Activated CD8-positive, alpha-beta memory T cell treated with anti-CD3 and anti-CD28 coated beads, Interleukin-2, amount 10 ng/mL, durations not matched to agents 7 days and 5 days (primary cell): ENCODE results near the gene C8B. TPM values are rescaled to one million over a fixed set of nuclear protein-coding genes. Genes with fewer than 3 reads are reported as not detected.

Experiments
- ATAC-seq: fragments of 150-1000 bp; cut with Tn5 transposase; one replicate; pipeline ENCODE4 v1.10.0; 2021; ENCODE audit warnings: moderate library complexity
- CTCF ChIA-PET: fragments of 350-600 bp; sonication (Branson Sonifier 250); formaldehyde crosslinking; loops from one replicate; lab custom pipeline; 2021; ENCODE audit warnings: antibody characterized with exemption; lab: Charles Lee
- DNase-seq: peaks from one replicate; pipeline ENCODE4 v3.0.0-alpha.2; 2020
- H3K27ac Mint-ChIP-seq: one replicate; pipeline ENCODE4 v1.8.0; 2021; ENCODE audit warnings: mild to moderate bottlenecking, mixed read lengths
- H3K27me3 Mint-ChIP-seq: one replicate; pipeline ENCODE4 v1.8.0; 2021; ENCODE audit warnings: mixed read lengths
- H3K36me3 Mint-ChIP-seq: one replicate; pipeline ENCODE4 v1.8.0; 2021; ENCODE audit warnings: mild to moderate bottlenecking, mixed read lengths
- H3K4me1 Mint-ChIP-seq: one replicate; pipeline ENCODE4 v1.8.0; 2021; ENCODE audit warnings: mixed read lengths
- H3K4me3 Mint-ChIP-seq: one replicate; pipeline ENCODE4 v1.8.0; 2021; ENCODE audit warnings: mild to moderate bottlenecking, moderate library complexity, mixed read lengths
- H3K9me3 Mint-ChIP-seq: one replicate; pipeline ENCODE4 v1.8.0; 2022; ENCODE audit warnings: low read depth, mixed read lengths
- total RNA-seq, 2 experiments: library from RNA; stranded (reverse); gene quantifications; one replicate each; pipeline ENCODE4 v1.2.3, GENCODE V29; 2021

Gene C8B
- total RNA-seq, 2 experiments from 2014 or later: not detected

- ATAC-seq (no peak), DNase-seq (no peak)
- Mint-ChIP-seq H3K9me3 (no peaks in the 10 kb centered on the region), H3K36me3 (no peaks in the 10 kb centered on the region), H3K27me3 (no peaks in the 10 kb centered on the region), H3K27ac (no peak overlapping the region), H3K4me3 (no peak overlapping the region), H3K4me1 (no peaks in the 10 kb centered on the region)
- CTCF ChIA-PET: no interaction called here
Measured at GRCh38 chr1:56985857-56986256, 20.0 kb upstream of the C8B start.

GRCh38 chr1:56983484-56983883 lies 17.7 kb upstream of the C8B start:
- no peak for DNase-seq
- Mint-ChIP-seq H3K27ac (no peak overlapping the region), H3K4me3 (no peak overlapping the region), H3K4me1 (no peaks in the 10 kb centered on the region), H3K27me3 (no peaks in the 10 kb centered on the region), H3K9me3 (no peaks in the 10 kb centered on the region), H3K36me3 (no peaks in the 10 kb centered on the region)
- CTCF ChIA-PET: no interaction called here
- ATAC-seq: no peak

DNA sequence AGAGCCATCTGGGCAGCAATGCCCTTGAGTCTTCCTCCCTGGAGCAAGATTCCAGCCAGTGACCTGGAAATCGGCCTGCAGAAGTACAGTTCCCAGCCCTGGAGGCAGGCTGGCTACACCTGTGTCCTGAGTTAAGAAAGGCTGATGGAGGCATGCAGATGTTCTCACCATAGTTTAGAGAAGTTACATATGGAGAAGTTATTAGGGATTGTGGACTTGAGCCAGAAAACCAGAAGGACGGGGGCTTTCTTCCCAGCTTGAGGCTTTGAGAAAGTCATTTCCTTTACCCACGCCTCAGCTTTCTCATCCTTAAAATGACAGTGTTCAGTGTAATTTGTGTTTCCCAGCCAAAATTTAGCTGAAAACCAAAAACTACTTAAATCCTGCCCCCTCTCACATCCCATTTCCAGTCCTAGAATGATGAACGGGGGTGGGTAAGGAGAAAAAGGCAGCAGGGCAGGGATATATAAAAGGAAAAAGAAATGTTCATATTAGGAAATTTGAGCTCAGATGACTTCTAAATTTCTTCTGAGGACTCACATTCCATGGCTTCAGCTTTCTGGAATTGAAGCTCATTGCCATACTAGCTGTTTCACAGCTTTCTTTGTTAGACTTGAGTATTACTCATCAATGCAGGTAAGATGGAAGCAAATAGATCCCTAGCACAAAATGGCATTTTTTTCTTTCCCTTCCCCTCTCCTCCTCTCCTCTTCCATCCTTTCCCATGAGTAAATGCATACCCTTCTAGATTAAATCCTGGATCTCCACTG lies 14.4 kb upstream of the C8B start:
- Mint-ChIP-seq H3K4me3 (no peak overlapping the region), H3K9me3 (no peaks in the 10 kb centered on the region), H3K4me1 (no peaks in the 10 kb centered on the region), H3K27ac (no peak overlapping the region), H3K27me3 (no peaks in the 10 kb centered on the region), H3K36me3 (no peaks in the 10 kb centered on the region)
- no peak for ATAC-seq
- DNase-seq: no peak
- CTCF ChIA-PET: no interaction called here

- no peaks in the 10 kb centered on the region for H3K4me1 Mint-ChIP-seq
- H3K4me3 Mint-ChIP-seq: no peak overlapping the region
- no peaks in the 10 kb centered on the region for H3K27me3 Mint-ChIP-seq
- H3K27ac Mint-ChIP-seq: no peak overlapping the region
- H3K9me3 Mint-ChIP-seq: no peaks in the 10 kb centered on the region
- CTCF ChIA-PET: interaction anchor here (0.6 kb wide), 1 partner anchor 516 kb away, joined by 3 read pairs; no protein-coding TSS in a partner anchor
- H3K36me3 Mint-ChIP-seq: no peaks in the 10 kb centered on the region
- DNase-seq (no peak), ATAC-seq (no peak)
Measured at GRCh38 chr1:56978819-56979218, 13.0 kb upstream of the C8B start.

GRCh38 chr1:56977910-56978309 lies 12.1 kb upstream of the C8B start:
- ATAC-seq (no peak), DNase-seq (no peak)
- no peaks in the 10 kb centered on the region for H3K27me3 Mint-ChIP-seq
- no peaks in the 10 kb centered on the region for H3K4me1 Mint-ChIP-seq
- no peak overlapping the region for H3K27ac Mint-ChIP-seq
- CTCF ChIA-PET: no interaction called here
- H3K36me3 Mint-ChIP-seq: no peaks in the 10 kb centered on the region
- no peak overlapping the region for H3K4me3 Mint-ChIP-seq
- H3K9me3 Mint-ChIP-seq: no peaks in the 10 kb centered on the region

GRCh38 chr1:56975446-56975845 lies 9.6 kb upstream of the C8B start:
- no peaks in the 10 kb centered on the region for H3K36me3 Mint-ChIP-seq
- no peaks in the 10 kb centered on the region for H3K9me3 Mint-ChIP-seq
- ATAC-seq: no peak
- no peaks in the 10 kb centered on the region for H3K4me1 Mint-ChIP-seq
- no peak overlapping the region for H3K27ac Mint-ChIP-seq
- H3K27me3 Mint-ChIP-seq: no peaks in the 10 kb centered on the region
- no peak overlapping the region for H3K4me3 Mint-ChIP-seq
- CTCF ChIA-PET: no interaction called here
- DNase-seq: no peak

GRCh38 chr1:56973923-56974742 lies 8.3 kb upstream of the C8B start:
- H3K27me3 Mint-ChIP-seq: no peaks in the 10 kb centered on the region
- CTCF ChIA-PET: no interaction called here
- no peak overlapping the region for H3K4me3 Mint-ChIP-seq
- H3K36me3 Mint-ChIP-seq: no peaks in the 10 kb centered on the region
- H3K9me3 Mint-ChIP-seq: peaks cover 2% of the 10 kb centered on the region
- no peak for DNase-seq
- H3K4me1 Mint-ChIP-seq: no peaks in the 10 kb centered on the region
- H3K27ac Mint-ChIP-seq: no peak overlapping the region
- no peak for ATAC-seq

- peaks cover 4% of the 10 kb centered on the region for H3K9me3 Mint-ChIP-seq
- no peaks in the 10 kb centered on the region for H3K36me3 Mint-ChIP-seq
- ATAC-seq: no peak
- H3K27me3 Mint-ChIP-seq: no peaks in the 10 kb centered on the region
- no peak for DNase-seq
- H3K27ac Mint-ChIP-seq: no peak overlapping the region
- CTCF ChIA-PET: no interaction called here
- H3K4me3 Mint-ChIP-seq: no peak overlapping the region
- H3K4me1 Mint-ChIP-seq: no peaks in the 10 kb centered on the region
Measured at GRCh38 chr1:56972976-56973375, 7.2 kb upstream of the C8B start.

GRCh38 chr1:56970280-56970679 lies 4.5 kb upstream of the C8B start:
- Mint-ChIP-seq H3K9me3 (peaks cover 4% of the 10 kb centered on the region), H3K27me3 (no peaks in the 10 kb centered on the region), H3K4me1 (no peaks in the 10 kb centered on the region), H3K27ac (no peak overlapping the region), H3K36me3 (no peaks in the 10 kb centered on the region), H3K4me3 (no peak overlapping the region)
- ATAC-seq (no peak), DNase-seq (no peak)
- CTCF ChIA-PET: no interaction called here

DNA sequence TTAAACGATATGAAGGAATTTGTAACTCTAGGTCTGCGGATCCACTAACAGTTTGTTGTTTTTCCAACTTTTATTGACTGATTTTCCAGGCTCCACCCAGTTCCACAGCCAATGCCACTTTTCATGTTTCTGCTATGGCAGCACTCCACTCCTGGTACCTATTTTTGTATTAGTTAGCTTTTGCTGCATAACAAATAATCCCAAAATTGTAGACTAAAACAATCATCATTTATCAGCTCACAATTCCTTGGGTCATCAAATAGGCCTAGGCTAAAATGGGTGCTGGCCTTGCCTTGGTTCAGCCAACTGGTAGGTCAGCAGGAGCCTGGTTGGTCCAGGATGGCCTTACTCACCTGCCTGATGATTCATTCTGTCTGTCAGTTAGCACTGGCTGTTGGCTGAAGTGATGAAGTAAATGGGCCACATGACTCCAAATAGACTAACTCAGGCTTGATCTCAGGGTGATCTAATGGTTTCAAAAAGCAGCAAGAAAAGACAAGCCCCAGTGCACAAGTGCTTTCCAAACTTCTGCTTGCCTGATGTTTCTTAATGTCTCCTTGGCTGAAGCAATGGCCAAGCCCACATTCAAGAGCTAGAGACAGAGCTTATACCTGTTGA lies 3.2 kb upstream of the C8B start:
- peaks cover 4% of the 10 kb centered on the region for H3K9me3 Mint-ChIP-seq
- CTCF ChIA-PET: no interaction called here
- H3K4me3 Mint-ChIP-seq: no peak overlapping the region
- H3K36me3 Mint-ChIP-seq: no peaks in the 10 kb centered on the region
- H3K4me1 Mint-ChIP-seq: no peaks in the 10 kb centered on the region
- H3K27ac Mint-ChIP-seq: no peak overlapping the region
- H3K27me3 Mint-ChIP-seq: no peaks in the 10 kb centered on the region
- no peak for DNase-seq
- ATAC-seq: no peak

DNA sequence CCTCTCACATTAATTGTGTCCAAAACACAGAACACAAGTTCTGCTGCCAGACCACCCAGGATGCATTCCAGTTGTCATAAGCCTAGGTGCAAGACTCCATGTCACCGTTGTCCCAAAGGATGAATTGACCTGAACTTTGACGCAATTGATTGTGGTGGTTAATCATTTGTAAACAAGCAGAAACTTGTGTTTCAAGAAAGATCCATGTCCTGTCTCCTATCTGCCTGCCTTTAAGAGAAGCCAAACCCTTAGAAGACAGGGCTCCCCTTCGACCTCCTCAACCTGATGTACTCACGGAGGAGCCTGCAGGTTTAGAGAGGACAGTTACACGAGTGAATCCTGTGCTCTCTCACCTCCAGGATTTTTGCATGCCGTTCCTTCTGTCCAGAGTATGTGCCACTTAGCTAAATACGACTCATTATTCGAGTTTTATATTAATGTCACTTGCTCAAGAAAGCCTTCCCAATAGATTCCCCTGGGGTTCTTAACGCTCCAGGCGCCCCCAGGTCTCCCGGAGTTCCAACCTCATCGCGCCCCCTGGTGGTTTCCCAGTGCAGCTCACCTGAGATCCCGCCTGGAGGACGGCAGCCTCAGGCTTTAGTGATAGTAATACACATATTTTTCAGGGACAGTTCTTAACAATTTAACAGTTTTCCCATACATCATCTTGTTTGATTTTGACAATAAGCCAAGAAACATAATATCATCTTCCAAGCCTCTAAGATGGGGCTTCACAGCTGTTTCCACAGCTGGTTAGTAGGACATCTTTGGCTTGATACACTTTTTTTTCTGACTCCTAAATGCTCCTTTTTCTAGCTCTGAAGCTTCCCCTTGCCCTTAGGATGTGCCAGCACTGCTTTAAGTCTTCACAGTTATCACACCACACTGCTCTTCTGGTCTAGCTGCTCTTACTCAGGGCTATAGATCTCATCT lies 2.4 kb upstream of the C8B start:
- Mint-ChIP-seq H3K4me1 (no peaks in the 10 kb centered on the region), H3K36me3 (no peaks in the 10 kb centered on the region), H3K27me3 (no peaks in the 10 kb centered on the region), H3K27ac (no peak overlapping the region), H3K4me3 (no peak overlapping the region), H3K9me3 (peaks cover 4% of the 10 kb centered on the region)
- CTCF ChIA-PET: no interaction called here
- ATAC-seq (no peak), DNase-seq (no peak)

GRCh38 chr1:56967355-56967754 lies 1.5 kb upstream of the C8B start:
- ATAC-seq (no peak), DNase-seq (no peak)
- no peak overlapping the region for H3K27ac Mint-ChIP-seq
- no peaks in the 10 kb centered on the region for H3K36me3 Mint-ChIP-seq
- no peaks in the 10 kb centered on the region for H3K4me1 Mint-ChIP-seq
- CTCF ChIA-PET: no interaction called here
- no peaks in the 10 kb centered on the region for H3K27me3 Mint-ChIP-seq
- H3K9me3 Mint-ChIP-seq: peaks cover 4% of the 10 kb centered on the region
- H3K4me3 Mint-ChIP-seq: no peak overlapping the region

DNA sequence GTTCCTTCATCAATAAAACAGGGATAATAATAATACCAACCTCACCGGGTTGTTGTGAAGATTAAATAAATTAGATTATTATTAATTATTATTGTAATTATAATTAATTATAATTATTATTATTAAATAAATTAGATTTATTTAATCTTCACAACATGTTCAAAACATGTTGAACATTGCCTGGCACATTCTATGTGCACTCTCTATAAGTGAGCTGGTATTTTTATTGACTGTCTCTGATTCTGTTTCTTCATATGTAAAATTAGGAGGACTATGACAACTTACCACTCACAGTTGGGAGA lies 834 bp upstream of the C8B start:
- Mint-ChIP-seq H3K27ac (no peak overlapping the region), H3K4me1 (no peaks in the 10 kb centered on the region), H3K36me3 (no peaks in the 10 kb centered on the region), H3K9me3 (peaks cover 4% of the 10 kb centered on the region), H3K4me3 (no peak overlapping the region), H3K27me3 (no peaks in the 10 kb centered on the region)
- ATAC-seq (no peak), DNase-seq (no peak)
- CTCF ChIA-PET: no interaction called here
